ENCODE results near the gene ZNRF2.

DNA sequence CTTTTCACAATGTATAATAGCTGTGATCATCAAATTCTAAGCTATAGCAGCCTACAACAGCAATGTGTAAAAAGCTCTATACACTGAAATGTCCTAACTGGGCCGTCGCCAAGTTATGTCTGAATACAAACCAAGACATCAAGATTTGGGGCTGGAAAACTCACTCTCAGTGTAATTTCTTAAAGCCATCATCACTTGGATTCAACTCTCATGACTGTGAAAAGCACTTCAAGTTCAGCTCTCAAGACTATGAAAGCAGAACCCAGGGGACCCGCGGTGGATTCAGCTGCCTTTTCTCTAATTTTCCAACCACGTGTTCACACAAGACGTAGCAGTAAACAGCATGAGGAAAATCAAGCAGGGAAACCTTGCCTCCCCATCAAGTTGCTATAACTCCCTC is 15.8 kb upstream of the ZNRF2 start:
- TF ChIP-seq, protein P1, sequence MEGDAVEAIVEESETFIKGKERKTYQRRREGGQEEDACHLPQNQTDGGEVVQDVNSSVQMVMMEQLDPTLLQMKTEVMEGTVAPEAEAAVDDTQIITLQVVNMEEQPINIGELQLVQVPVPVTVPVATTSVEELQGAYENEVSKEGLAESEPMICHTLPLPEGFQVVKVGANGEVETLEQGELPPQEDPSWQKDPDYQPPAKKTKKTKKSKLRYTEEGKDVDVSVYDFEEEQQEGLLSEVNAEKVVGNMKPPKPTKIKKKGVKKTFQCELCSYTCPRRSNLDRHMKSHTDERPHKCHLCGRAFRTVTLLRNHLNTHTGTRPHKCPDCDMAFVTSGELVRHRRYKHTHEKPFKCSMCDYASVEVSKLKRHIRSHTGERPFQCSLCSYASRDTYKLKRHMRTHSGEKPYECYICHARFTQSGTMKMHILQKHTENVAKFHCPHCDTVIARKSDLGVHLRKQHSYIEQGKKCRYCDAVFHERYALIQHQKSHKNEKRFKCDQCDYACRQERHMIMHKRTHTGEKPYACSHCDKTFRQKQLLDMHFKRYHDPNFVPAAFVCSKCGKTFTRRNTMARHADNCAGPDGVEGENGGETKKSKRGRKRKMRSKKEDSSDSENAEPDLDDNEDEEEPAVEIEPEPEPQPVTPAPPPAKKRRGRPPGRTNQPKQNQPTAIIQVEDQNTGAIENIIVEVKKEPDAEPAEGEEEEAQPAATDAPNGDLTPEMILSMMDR (IDR thresholded peaks at IDR 0.05), result no peak
- no peak for TF ChIP-seq EZH2 (IDR thresholded peaks at IDR 0.05)

Data from neural progenitor cell (in vitro differentiated cells).